Measurements from ENCODE around the gene PCDHGA3.
A peak's percentile ranks its signal among the peaks of the same experiment; 100 is the strongest.
"Not testable (repeated sequence)": the region's sequence is repeated elsewhere in the genome, so short reads cannot be mapped to it uniquely, and the experiment has no call there.

The PCDHGA3 gene

DNA sequence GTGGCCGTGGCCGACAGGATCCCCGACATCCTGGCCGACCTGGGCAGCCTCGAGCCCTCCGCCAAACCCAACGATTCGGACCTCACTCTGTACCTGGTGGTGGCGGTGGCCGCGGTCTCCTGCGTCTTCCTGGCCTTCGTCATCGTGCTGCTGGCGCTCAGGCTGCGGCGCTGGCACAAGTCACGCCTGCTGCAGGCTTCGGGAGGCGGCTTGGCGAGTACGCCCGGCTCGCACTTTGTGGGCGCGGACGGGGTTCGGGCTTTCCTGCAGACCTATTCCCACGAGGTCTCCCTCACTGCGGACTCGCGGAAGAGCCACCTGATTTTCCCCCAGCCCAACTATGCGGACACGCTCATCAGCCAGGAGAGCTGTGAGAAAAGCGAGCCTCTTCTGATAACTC, 2.4 kb downstream of the PCDHGA3 start:
- not testable (repeated sequence) for DNase-seq (ENCODE audit: low spot score)

DNA sequence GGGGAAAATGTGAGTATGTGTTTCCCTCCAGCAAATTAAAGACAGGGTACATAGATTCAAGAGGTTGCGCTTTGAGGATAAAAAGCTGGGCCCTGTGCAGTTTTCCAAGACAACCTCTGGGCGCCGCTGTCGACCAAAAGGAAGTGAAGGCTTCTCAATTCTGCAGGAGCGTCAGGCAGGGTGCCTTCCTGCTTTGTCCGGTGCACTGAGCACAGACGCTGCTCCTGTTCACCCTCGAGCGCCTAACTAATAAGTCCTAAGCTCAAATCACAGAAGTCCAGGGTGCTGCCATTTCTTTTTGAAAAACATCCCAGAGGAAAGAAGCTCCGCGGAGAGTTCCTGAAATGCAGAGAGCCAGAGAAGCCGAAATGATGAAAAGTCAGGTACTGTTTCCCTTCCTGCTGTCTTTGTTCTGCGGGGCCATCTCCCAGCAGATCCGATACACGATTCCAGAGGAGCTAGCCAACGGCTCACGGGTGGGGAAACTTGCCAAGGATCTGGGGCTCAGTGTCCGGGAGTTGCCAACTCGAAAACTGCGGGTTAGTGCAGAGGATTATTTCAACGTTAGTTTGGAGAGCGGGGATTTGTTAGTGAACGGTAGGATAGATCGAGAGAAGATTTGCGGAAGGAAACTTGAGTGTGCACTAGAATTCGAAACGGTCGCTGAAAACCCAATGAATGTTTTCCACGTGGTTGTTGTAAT, 6.4 kb downstream of the PCDHGA3 start, which contains the start of gene PCDHGB1:
Gene PCDHGB1, plus strand, starts transcription at position 183 of the 703 bp plus-strand sequence. Its CDS starts 162 bp downstream, at position 345.
- peak; percentile 84 for DNase-seq (ENCODE audit: low spot score)

DNA sequence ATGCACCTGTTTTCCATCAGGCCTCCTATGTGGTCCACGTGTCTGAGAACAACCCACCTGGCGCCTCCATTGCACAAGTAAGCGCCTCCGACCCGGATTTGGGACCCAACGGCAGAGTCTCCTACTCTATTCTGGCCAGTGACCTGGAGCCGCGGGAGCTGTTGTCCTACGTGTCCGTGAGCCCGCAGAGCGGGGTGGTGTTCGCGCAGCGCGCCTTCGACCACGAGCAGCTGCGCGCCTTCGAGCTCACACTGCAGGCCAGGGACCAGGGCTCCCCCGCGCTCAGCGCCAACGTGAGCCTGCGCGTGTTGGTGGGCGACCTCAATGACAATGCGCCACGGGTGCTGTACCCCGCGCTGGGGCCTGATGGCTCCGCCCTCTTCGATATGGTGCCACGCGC, 8.0 kb downstream of the PCDHGA3 start:
- DNase-seq (ENCODE audit: low spot score), result no peak

DNA sequence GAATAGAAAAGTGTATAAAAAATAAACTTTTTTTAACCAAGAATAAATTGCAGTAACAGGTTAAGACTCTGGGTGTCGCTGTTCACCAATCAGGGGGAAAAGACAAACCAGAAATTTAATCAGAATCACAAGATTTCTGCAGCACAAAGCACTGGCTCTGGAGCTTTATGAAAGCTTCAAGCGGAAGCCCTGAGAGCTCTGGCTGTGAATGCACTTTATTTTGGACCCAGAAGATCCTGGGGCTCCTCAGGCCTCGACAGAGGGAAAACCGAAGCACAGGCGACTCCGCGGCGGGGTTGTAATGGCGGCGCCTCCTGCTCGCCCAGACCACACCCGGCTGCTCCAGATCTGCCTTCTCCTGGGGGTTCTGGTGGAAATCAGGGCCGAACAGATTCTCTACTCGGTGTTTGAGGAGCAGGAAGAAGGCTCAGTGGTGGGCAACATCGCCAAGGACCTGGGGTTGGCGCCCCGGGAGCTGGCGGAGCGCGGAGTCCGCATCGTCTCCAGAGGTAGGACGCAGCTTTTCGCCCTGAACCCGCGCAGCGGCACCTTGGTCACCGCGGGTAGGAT, 11.4 kb downstream of the PCDHGA3 start, which contains the start of gene PCDHGA4:
Gene PCDHGA4, plus strand, starts transcription at position 122 of the 570 bp plus-strand sequence. Its CDS starts 87 bp downstream, at position 209.
- DNase-seq (ENCODE audit: low spot score), result no peak

DNA sequence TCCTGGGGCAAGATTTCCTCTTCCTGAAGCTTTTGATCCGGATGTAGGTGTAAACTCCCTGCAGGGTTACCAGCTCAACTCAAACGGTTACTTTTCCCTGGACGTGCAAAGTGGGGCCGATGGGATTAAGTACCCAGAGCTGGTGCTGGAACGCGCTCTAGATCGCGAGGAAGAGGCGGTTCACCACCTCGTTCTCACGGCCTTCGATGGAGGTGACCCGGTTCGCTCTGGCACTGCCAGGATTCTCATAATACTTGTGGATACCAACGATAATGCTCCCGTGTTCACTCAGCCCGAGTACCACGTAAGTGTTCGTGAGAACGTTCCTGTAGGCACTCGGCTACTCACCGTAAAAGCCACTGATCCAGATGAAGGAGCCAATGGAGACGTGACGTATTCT, 12.0 kb downstream of the PCDHGA3 start:
- DNase-seq (ENCODE audit: low spot score), result no peak

- no peak for DNase-seq (ENCODE audit: low spot score)
Measured at GRCh38 chr5:141356133-141356532, 12.5 kb downstream of the PCDHGA3 start.

GRCh38 chr5:141356950-141357349, 13.3 kb downstream of the PCDHGA3 start:
- DNase-seq (ENCODE audit: low spot score), result no peak

- DNase-seq (ENCODE audit: low spot score), result peak; percentile 67
Measured at GRCh38 chr5:141359790-141360426, 16.3 kb downstream of the PCDHGA3 start, which contains the start of gene PCDHGB2. TSS of gene PCDHGB2 (plus strand) at chr5:141359994. CDS start at chr5:141360136, 142 bp downstream.

DNA sequence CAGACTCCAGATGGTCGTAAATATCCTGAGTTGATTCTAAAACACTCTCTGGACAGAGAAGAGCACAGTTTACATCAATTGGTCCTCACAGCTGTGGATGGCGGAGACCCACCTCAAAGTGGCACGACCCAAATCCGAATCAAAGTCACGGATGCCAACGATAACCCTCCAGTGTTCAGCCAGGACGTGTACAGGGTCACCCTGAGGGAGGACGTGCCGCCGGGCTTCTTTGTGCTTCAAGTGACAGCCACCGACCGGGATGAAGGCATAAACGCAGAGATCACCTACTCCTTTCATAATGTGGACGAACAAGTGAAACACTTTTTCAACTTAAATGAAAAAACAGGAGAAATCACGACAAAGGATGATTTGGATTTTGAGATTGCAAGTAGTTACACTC, 17.1 kb downstream of the PCDHGA3 start:
- no peak for DNase-seq (ENCODE audit: low spot score)

- DNase-seq (ENCODE audit: low spot score), result no peak
Measured at GRCh38 chr5:141362719-141363118, 19.1 kb downstream of the PCDHGA3 start.

GRCh38 chr5:141363952-141364660, 20.5 kb downstream of the PCDHGA3 start, which contains the start of gene PCDHGA5:
TSS of gene PCDHGA5 (plus strand) at chr5:141364162. CDS start at chr5:141364331, 169 bp downstream.
- peak; percentile 44 for DNase-seq (ENCODE audit: low spot score)

- no peak for DNase-seq (ENCODE audit: low spot score)
Measured at GRCh38 chr5:141366016-141366896, 22.6 kb downstream of the PCDHGA3 start.

DNA sequence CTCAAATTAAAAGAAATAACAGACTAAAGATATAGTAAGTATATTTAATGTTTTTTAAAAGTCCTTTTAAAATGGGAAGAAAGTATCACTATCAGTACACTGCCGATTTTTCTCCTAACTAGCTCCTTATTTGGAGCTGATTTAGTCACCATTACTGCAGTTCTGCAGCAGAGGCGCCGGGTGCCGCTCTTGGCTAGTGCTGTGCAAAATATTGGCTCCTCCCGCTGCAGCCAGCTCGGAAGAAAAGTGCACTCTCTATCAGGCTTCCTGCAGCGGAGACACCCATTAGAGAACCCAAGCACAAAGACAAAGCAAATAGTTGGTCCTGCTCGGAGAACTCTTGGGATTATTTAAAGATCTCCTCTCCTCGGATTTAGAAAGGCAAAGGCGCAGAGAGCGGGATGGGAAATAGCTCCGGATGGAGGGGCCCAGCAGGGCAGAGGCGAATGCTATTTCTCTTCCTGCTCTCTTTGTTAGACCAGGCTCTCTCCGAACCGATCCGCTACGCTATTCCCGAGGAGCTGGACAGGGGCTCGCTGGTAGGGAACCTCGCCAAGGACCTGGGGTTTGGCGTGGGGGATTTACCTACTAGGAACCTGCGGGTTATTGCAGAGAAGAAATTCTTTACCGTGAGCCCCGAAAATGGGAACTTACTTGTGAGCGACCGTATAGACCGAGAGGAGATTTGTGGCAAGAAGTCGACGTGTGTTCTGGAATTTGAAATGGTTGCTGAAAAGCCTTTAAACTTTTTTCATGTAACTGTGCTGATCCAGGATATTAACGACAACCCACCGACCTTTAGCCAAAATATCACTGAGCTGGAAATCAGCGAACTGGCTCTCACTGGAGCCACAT, 26.6 kb downstream of the PCDHGA3 start, which contains the start of gene PCDHGB3:
Gene PCDHGB3, plus strand, starts transcription at position 249 of the 855 bp plus-strand sequence. Its CDS starts 153 bp downstream, at position 402.
- DNase-seq (ENCODE audit: low spot score), result peak; percentile 80

- no peak for DNase-seq (ENCODE audit: low spot score)
Measured at GRCh38 chr5:141371572-141372475, 28.2 kb downstream of the PCDHGA3 start.

GRCh38 chr5:141373673-141374317, 30.2 kb downstream of the PCDHGA3 start, which contains the start of gene PCDHGA6:
TSS of gene PCDHGA6 (plus strand) at chr5:141373891. CDS start at chr5:141374084, 193 bp downstream.
- DNase-seq (ENCODE audit: low spot score), result peak; percentile 50

GRCh38 chr5:141374627-141375026, 31.0 kb downstream of the PCDHGA3 start:
- DNase-seq (ENCODE audit: low spot score), result no peak

GRCh38 chr5:141375444-141376155, 32.0 kb downstream of the PCDHGA3 start:
- not testable (repeated sequence) for DNase-seq (ENCODE audit: low spot score)
